ENCODE data around the gene FLOT2.
"Not testable (repeated sequence)": the region's sequence is repeated elsewhere in the genome, so short reads cannot be mapped to it uniquely, and the experiment has no call there.

FLOT2 gene

DNA sequence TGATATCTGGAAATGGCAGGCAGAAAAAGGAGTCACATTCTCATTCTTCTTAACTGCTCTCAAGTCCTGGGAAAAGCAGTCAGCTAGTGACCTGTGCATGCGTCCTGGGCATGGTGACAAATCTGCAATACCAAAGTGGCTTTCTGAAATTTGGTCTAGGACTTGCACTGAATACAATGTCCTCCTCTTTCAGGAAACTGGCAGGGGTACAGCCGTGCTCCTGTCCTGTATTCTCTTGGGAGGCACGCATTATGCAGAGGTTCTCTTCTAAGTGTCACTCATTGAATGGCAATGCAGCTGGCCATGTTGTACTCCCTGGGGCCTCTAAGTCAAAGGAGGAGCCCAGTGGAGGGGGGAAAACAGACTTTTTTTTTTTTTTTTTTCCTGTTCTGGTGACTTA lies 43.1 kb upstream of the FLOT2 start:
- TF ChIP-seq, protein P1, sequence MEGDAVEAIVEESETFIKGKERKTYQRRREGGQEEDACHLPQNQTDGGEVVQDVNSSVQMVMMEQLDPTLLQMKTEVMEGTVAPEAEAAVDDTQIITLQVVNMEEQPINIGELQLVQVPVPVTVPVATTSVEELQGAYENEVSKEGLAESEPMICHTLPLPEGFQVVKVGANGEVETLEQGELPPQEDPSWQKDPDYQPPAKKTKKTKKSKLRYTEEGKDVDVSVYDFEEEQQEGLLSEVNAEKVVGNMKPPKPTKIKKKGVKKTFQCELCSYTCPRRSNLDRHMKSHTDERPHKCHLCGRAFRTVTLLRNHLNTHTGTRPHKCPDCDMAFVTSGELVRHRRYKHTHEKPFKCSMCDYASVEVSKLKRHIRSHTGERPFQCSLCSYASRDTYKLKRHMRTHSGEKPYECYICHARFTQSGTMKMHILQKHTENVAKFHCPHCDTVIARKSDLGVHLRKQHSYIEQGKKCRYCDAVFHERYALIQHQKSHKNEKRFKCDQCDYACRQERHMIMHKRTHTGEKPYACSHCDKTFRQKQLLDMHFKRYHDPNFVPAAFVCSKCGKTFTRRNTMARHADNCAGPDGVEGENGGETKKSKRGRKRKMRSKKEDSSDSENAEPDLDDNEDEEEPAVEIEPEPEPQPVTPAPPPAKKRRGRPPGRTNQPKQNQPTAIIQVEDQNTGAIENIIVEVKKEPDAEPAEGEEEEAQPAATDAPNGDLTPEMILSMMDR (conservative IDR thresholded peaks at IDR 0.05): no peak
- no peak for TF ChIP-seq ZFX (IDR thresholded peaks at IDR 0.05)
- H3K27ac ChIP-seq: peak overlapping the region; percentile 97

DNA sequence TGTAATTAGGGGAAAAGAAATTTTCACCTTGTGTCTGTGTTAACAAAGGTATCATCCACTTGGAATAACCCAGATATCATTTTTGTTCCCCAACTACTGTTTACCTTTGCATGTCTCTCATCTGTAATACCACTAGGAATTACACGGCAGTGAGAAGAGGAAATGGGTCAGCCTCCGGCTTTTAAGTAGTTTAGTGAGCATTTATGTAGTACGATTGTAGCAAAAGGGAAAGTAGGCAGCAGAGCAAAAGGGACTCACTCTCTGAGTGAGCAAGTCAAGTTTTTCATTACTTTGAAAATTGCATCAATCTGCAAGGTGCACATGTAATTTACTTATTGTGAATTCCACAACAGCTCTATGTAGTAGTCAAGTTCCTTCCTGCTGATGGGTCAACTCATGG lies 42.6 kb upstream of the FLOT2 start:
- TF ChIP-seq, protein P1 (conservative IDR thresholded peaks at IDR 0.05): no peak
- TF ChIP-seq ZFX (IDR thresholded peaks at IDR 0.05): no peak
- peak overlapping the region; percentile 97 for H3K27ac ChIP-seq

DNA sequence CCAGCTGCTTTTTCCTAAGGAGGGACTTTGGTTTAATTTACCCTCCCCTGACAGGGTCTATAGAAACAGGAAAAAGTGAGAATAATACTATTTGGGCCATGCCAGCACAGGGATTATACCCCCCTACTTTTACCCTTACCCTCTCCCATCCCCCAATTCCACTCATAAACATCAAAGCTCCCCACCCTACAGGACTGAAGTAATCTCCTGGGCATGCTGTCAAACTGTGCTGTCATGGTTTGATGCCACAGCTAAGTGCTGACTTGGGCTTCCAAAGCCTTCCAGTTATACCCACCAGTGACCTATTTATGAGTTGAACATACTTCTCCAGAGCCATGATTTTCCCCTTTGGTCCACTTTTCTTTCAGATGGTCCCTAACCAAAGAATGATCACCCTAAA lies 41.0 kb upstream of the FLOT2 start:
- no peak for TF ChIP-seq ZFX (IDR thresholded peaks at IDR 0.05)
- TF ChIP-seq, protein P1 (conservative IDR thresholded peaks at IDR 0.05): no peak
- peak overlapping the region; percentile 84 for H3K27ac ChIP-seq

DNA sequence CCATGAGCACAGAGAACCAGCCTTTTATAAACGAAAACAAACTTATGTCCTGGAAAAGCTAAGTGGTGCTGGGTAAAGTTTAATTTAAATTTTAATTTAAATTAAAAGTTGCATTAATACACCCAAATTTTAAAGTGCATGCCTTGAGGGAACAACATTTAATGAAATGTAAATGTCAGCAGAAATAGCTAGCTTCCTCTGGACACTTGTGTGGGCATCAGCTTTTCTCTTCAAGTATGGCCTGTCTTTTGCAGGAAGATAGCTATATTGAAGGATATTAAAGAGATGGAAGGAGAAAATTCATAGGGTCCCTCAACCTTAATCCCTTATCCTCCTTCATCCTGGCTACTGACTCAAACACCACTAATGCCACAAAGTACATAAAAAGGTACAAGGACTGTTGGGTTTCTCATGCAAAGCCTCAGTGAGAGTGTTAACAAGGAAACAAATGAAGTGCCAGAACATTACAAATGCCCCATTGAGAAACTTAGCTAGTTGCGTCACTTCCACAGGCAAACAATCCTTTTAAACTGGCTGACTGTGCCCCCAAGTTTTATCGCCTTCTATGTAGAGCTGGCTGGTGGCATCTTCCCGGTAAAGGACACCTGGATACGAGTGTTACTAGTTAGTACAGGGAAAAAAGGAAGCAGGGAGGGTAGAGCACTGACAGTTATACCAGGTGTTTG lies 39.7 kb upstream of the FLOT2 start:
- peak overlapping the region; percentile 84; the same call in 1 of the 2 replicates for H3K27ac ChIP-seq
- TF ChIP-seq ZFX (IDR thresholded peaks at IDR 0.05): no peak
- TF ChIP-seq, protein P1 (conservative IDR thresholded peaks at IDR 0.05): no peak

DNA sequence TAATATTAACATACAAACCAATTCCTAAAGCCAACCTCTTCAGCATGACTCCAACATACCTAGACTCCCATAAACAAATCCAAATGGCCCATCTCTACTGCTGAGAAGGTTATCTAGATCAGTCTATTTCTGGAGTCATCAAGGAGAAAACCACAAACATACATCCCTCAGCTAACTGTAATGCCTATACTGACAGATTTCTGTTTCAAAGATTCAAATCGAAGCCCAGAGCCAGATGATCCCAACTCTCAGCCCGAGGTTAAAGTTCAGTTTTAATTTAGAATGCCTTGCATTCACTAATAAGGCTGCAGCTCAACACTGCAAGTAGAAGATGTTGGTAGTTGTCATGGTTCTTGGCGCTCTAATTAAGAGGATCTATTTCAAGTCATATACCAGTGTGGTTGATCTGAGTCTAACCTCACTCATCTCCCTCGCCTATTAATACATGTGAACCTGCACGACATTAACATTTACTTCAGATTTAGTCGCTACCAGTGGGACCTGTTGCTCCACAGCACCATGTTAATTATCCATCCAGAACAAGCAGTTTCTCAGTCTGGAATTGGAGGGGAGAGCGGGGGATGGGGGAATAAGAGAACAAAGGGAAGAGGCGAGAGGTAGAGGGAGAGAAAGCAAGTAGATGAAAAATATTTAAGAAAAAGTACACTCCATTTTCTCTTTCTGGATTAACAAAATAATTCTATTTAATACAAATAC lies 38.4 kb upstream of the FLOT2 start:
- no peak overlapping the region; the same call in 1 of the 2 replicates for H3K27ac ChIP-seq
- no peak for TF ChIP-seq ZFX (IDR thresholded peaks at IDR 0.05)
- TF ChIP-seq, protein P1 (conservative IDR thresholded peaks at IDR 0.05): no peak

DNA sequence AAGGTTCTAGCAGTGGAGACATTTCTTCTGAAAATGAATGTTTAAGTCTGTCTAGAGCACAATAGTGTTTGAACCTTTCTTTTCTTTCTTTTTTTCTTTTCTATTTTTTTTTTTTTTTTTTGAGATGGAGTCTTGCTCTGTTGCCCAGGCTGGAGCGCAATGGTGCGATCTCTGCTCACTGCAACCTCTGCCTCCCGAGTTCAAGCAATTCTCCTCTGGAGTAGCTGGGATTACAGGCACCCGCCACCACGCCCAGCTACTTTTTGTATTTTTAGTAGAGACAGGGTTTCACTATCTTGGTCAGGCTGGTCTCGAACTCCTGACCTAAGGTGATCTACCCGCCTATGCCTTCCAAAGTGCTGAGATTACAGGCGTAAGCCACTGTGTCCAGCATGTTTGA lies 37.0 kb upstream of the FLOT2 start:
- H3K27ac ChIP-seq: not testable (repeated sequence)

DNA sequence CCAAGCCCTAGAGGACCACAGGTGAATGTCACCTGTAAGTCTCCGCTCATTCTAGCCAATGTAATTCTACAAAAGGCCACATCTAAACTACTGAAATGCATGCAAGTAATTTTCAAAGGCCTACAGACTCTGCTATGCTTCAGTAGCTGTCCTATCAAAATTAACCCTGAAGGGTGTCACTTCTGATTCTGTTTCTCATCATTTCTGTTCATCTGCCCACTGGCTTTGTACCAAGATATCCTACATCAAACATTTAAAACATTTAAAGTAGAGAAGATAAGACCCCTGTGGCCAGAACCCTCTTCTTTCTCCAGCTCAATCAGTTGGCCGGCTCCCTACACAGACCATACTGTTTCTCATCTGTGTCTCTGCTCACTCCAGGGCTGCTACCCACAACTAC lies 32.3 kb upstream of the FLOT2 start:
- TF ChIP-seq, protein P1 (conservative IDR thresholded peaks at IDR 0.05): no peak
- TF ChIP-seq ZFX (IDR thresholded peaks at IDR 0.05): no peak
- H3K27ac ChIP-seq: no peak overlapping the region
